Neural progenitor cell (in vitro differentiated cells): ENCODE data around the gene RAB9A. TPM values are rescaled to one million over a fixed set of nuclear protein-coding genes. Genes with fewer than 3 reads are reported as not detected.
"Not testable (repeated sequence)": the region's sequence is repeated elsewhere in the genome, so short reads cannot be mapped to it uniquely, and the experiment has no call there.

Experiments used
- DNase-seq: peaks from one replicate; pipeline ENCODE4 v3.0.0-alpha.2; 2016; ENCODE audit warnings: low spot score
- H2AFZ ChIP-seq: fragments of 200-600 bp; sonication (generic); replicated peaks from 2 replicates; pipeline ENCODE4 v1.6.1; 2016; ENCODE audit warnings: antibody characterized with exemption
- H3F3A ChIP-seq: fragments of 200-600 bp; sonication (generic); 2 replicates; pipeline ENCODE4 v1.6.1; 2016; ENCODE audit warnings: antibody characterized with exemption, low read depth
- H3K27ac ChIP-seq: fragments of 200-600 bp; sonication (generic); 2 replicates; pipeline ENCODE4 v1.5.1; 2016; ENCODE audit warnings: mild to moderate bottlenecking
- H3K27me3 ChIP-seq: fragments of 200-600 bp; sonication (generic); 2 replicates; pipeline ENCODE4 v1.6.1; 2016; ENCODE audit warnings: mild to moderate bottlenecking, moderate library complexity
- H3K36me3 ChIP-seq: fragments of 200-600 bp; sonication (generic); 2 replicates; pipeline ENCODE4 v1.5.1; 2016
- H3K4me1 ChIP-seq: fragments of 200-600 bp; sonication (generic); 2 replicates; pipeline ENCODE4 v1.6.1; 2016; ENCODE audit warnings: mixed run types
- H3K4me2 ChIP-seq: fragments of 200-600 bp; sonication (generic); 2 replicates; pipeline ENCODE4 v1.6.1; 2016
- H3K4me3 ChIP-seq: fragments of 200-600 bp; sonication (generic); 2 replicates; pipeline ENCODE4 v1.5.1; 2016
- H3K79me2 ChIP-seq: fragments of 200-600 bp; sonication (generic); 2 replicates; pipeline ENCODE4 v1.6.1; 2016; ENCODE audit warnings: low read depth
- H3K9ac ChIP-seq: fragments of 200-600 bp; sonication (generic); 2 replicates; pipeline ENCODE4 v1.6.1; 2016
- H3K9me3 ChIP-seq: fragments of 200-600 bp; sonication (generic); 2 replicates; pipeline ENCODE4 v1.5.1; 2016; ENCODE audit warnings: low read depth
- H4K20me1 ChIP-seq: fragments of 200-600 bp; sonication (generic); 2 replicates; pipeline ENCODE4 v1.6.1; 2016; ENCODE audit warnings: low read depth
- H3K27ac Mint-ChIP-seq: 3 replicates; pipeline ENCODE4 v1.8.0; 2021; ENCODE audit warnings: mixed read lengths
- H3K27me3 Mint-ChIP-seq: 2 replicates; pipeline ENCODE4 v1.8.0; 2022; ENCODE audit warnings: low read depth, mild to moderate bottlenecking, inconsistent platforms, moderate library complexity, mixed read lengths; ENCODE audit not compliant: insufficient read depth
- H3K36me3 Mint-ChIP-seq: 3 replicates; pipeline ENCODE4 v1.8.0; 2021; ENCODE audit warnings: mixed read lengths
- H3K4me1 Mint-ChIP-seq: 3 replicates; pipeline ENCODE4 v1.8.0; 2021; ENCODE audit warnings: mixed read lengths
- H3K4me3 Mint-ChIP-seq: 3 replicates; pipeline ENCODE4 v1.8.0; 2021; ENCODE audit warnings: mild to moderate bottlenecking, moderate library complexity, mixed read lengths
- H3K9me3 Mint-ChIP-seq: 3 replicates; pipeline ENCODE4 v1.8.0; 2020; ENCODE audit warnings: mixed read lengths
- CTCF ChIP-seq: fragments of 200-600 bp; sonication (generic); IDR thresholded peaks from 2 replicates; pipeline ENCODE4 v1.5.1; 2017; ENCODE audit warnings: antibody characterized with exemption, mild to moderate bottlenecking
- EZH2 ChIP-seq: fragments of 200-600 bp; sonication (generic); IDR thresholded peaks from 2 replicates; pipeline ENCODE4 v1.6.1; 2017; ENCODE audit warnings: antibody characterized with exemption, mild to moderate bottlenecking, moderate library complexity
- EZH2phosphoT487 ChIP-seq: fragments of 200-600 bp; sonication (generic); IDR thresholded peaks from 2 replicates; pipeline ENCODE4 v1.6.1; 2017; ENCODE audit warnings: antibody characterized with exemption
- total RNA-seq: library from RNA; depleted of rRNA; stranded (reverse); fragments of >200 nt; gene quantifications from 2 replicates; pipeline ENCODE4 v1.2.3, GENCODE V29; 2015; ENCODE audit warnings: low replicate concordance

Gene RAB9A
- total RNA-seq, 1 donor from 2014 or later, result 30.5 TPM

DNA sequence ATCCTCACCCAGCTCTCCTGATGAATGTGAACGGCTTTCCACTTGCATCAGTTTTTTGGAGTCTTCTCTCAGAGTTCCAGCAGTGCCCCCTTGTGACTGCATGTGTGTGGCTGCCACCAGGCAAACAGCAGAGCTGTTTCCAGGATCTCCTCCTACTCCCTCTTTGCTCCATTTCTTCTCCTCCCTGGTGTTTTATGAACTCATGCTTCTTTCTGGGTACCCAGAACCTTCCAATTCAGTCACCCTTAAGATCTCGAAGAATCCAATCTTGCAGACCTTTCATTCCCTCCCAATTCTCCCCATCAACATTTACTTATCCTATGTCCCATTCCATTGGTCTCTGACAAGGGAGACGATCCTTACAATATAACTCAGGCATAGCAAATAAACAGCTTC is 42.8 kb upstream of the RAB9A start:
- DNase-seq, result peak; percentile 80
- Mint-ChIP-seq H3K36me3 (no peaks in the 10 kb centered on the region), H3K9me3 (peaks cover 3% of the 10 kb centered on the region), H3K27ac (no peak overlapping the region), H3K4me1 (peaks cover 8% of the 10 kb centered on the region), H3K4me3 (no peak overlapping the region), H3K27me3 (peaks cover 4% of the 10 kb centered on the region)
- Histone ChIP-seq H3K79me2 (no peaks in the 10 kb centered on the region), H4K20me1 (no peaks in the 10 kb centered on the region), H3K4me2 (no peak overlapping the region), H3F3A (no peaks in the 10 kb centered on the region), H3K36me3 (no peaks in the 10 kb centered on the region), H3K9me3 (no peaks in the 10 kb centered on the region), H3K27ac (no peak overlapping the region), H3K4me3 (no peak overlapping the region), H3K27me3 (no peaks in the 10 kb centered on the region), H3K9ac (no peak overlapping the region), H3K4me1 (no peaks in the 10 kb centered on the region), H2AFZ (peak overlapping the region; percentile 74)
- TF ChIP-seq EZH2, result no peak
- peak; percentile 74 for TF ChIP-seq CTCF
- no peak for TF ChIP-seq EZH2phosphoT487

GRCh38 chrX:13647709-13648212 is 41.2 kb upstream of the RAB9A start:
- Mint-ChIP-seq H3K4me1 (peaks cover 11% of the 10 kb centered on the region), H3K36me3 (no peaks in the 10 kb centered on the region), H3K27me3 (peaks cover 4% of the 10 kb centered on the region), H3K27ac (peak overlapping the region; percentile 12), H3K4me3 (no peak overlapping the region), H3K9me3 (peaks cover 3% of the 10 kb centered on the region)
- DNase-seq, result no peak
- Histone ChIP-seq H3K9ac (no peak overlapping the region), H2AFZ (no peak overlapping the region), H3K36me3 (no peaks in the 10 kb centered on the region), H3K27me3 (no peaks in the 10 kb centered on the region), H3F3A (no peaks in the 10 kb centered on the region), H3K4me3 (no peak overlapping the region), H3K79me2 (no peaks in the 10 kb centered on the region), H3K9me3 (no peaks in the 10 kb centered on the region), H4K20me1 (no peaks in the 10 kb centered on the region), H3K4me2 (no peak overlapping the region), H3K27ac (no peak overlapping the region), H3K4me1 (no peaks in the 10 kb centered on the region)
- TF ChIP-seq CTCF, result no peak
- no peak for TF ChIP-seq EZH2phosphoT487
- no peak for TF ChIP-seq EZH2

GRCh38 chrX:13648336-13648735 is 40.6 kb upstream of the RAB9A start:
- not testable (repeated sequence) for DNase-seq, H3K27me3 Mint-ChIP-seq, H2AFZ ChIP-seq, H3K9me3 ChIP-seq, H3K36me3 Mint-ChIP-seq, H3K27ac Mint-ChIP-seq, H4K20me1 ChIP-seq, H3K4me2 ChIP-seq, H3K4me3 Mint-ChIP-seq, H3F3A ChIP-seq, H3K27me3 ChIP-seq, H3K9me3 Mint-ChIP-seq, H3K36me3 ChIP-seq, H3K79me2 ChIP-seq, H3K4me1 ChIP-seq, H3K4me3 ChIP-seq, H3K27ac ChIP-seq, H3K9ac ChIP-seq
- H3K4me1 Mint-ChIP-seq, result peaks cover 11% of the 10 kb centered on the region

DNA sequence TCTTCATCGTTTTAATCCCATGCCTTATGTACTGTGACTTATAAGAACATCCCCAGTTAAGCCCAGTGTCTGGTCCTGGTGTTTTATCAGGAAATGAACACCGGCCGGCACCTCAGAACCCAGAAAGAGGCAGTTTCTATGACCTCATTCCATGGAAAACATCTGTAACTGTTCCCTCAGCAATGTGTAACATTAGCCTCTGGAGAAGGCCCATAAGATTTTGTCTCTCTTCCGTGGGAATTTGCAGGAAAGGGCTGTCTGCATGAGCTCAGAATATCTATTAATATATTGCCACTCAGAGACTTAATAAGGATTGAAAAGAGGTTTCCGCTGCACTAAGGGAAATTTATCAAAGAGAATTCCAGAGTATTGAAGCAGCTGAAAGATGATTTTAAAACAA is 39.1 kb upstream of the RAB9A start:
- Mint-ChIP-seq H3K27ac (no peak overlapping the region), H3K9me3 (peaks cover 3% of the 10 kb centered on the region), H3K36me3 (no peaks in the 10 kb centered on the region), H3K4me3 (no peak overlapping the region), H3K4me1 (peaks cover 11% of the 10 kb centered on the region), H3K27me3 (peaks cover 4% of the 10 kb centered on the region)
- H3K27ac ChIP-seq, result no peak overlapping the region
- no peaks in the 10 kb centered on the region for H3K79me2 ChIP-seq
- no peaks in the 10 kb centered on the region for H3K9me3 ChIP-seq
- H4K20me1 ChIP-seq, result no peaks in the 10 kb centered on the region
- no peak overlapping the region for H3K4me3 ChIP-seq
- H3K4me2 ChIP-seq, result no peak overlapping the region
- no peaks in the 10 kb centered on the region for H3K4me1 ChIP-seq
- no peak overlapping the region for H2AFZ ChIP-seq
- DNase-seq, result no peak
- H3K9ac ChIP-seq, result no peak overlapping the region
- no peaks in the 10 kb centered on the region for H3K27me3 ChIP-seq
- H3K36me3 ChIP-seq, result no peaks in the 10 kb centered on the region
- no peak for TF ChIP-seq EZH2
- no peak for TF ChIP-seq CTCF
- TF ChIP-seq EZH2phosphoT487, result no peak
- H3F3A ChIP-seq, result peaks cover 12% of the 10 kb centered on the region
